Natural killer cell (primary cell): ENCODE measurements around the gene CAVIN3. TPM values are rescaled to one million over a fixed set of nuclear protein-coding genes. Genes with fewer than 3 reads are reported as not detected.

Experiments used
- ATAC-seq, 3 donors: fragments of 150-1000 bp in 2 of 3; fragments of 200-7000 bp in 1 of 3; cut with Tn5 transposase; 1 replicate in 1 of 3; 2 replicates in 2 of 3; pipeline ENCODE4 v1.10.0; 2021; ENCODE audit warnings: mild to moderate bottlenecking in 2 of 3, moderate library complexity in 2 of 3
- DNase-seq, 2 donors: peaks; one replicate each; pipeline versions ENCODE4 v3.0.0 to v3.0.0-alpha.2; 2013 to 2021; ENCODE audit warnings: mixed read lengths in 1 of 2
- H3K27ac ChIP-seq: one replicate; pipeline ENCODE4 v1.5.1; 2013; ENCODE audit warnings: mild to moderate bottlenecking, low read length
- H3K27me3 ChIP-seq: one replicate; pipeline ENCODE4 v1.6.1; 2013; ENCODE audit warnings: low read length; ENCODE audit not compliant: control insufficient read depth, insufficient read depth
- H3K36me3 ChIP-seq: one replicate; pipeline ENCODE4 v1.6.1; 2013; ENCODE audit warnings: low read length; ENCODE audit not compliant: control insufficient read depth, insufficient read depth
- H3K4me1 ChIP-seq: one replicate; pipeline ENCODE4 v1.6.1; 2013; ENCODE audit warnings: low read length; ENCODE audit not compliant: control insufficient read depth, insufficient read depth
- H3K4me3 ChIP-seq: one replicate; pipeline ENCODE4 v1.5.1; 2013; ENCODE audit warnings: low read length
- H3K9me3 ChIP-seq: one replicate; pipeline ENCODE4 v1.6.1; 2013; ENCODE audit warnings: low read length; ENCODE audit not compliant: control insufficient read depth, insufficient read depth
- H3K27ac Mint-ChIP-seq, 2 donors: one replicate each; pipeline ENCODE4 v1.8.0; 2022; ENCODE audit warnings: mild to moderate bottlenecking in 2 of 2, mixed read lengths in 2 of 2, moderate library complexity in 1 of 2
- H3K27me3 Mint-ChIP-seq, 2 donors: one replicate each; pipeline ENCODE4 v1.8.0; 2022; ENCODE audit warnings: low read depth in 2 of 2, mixed read lengths in 2 of 2
- H3K36me3 Mint-ChIP-seq: one replicate; pipeline ENCODE4 v1.8.0; 2022; ENCODE audit warnings: mixed read lengths
- H3K4me1 Mint-ChIP-seq, 2 donors: one replicate each; pipeline ENCODE4 v1.8.0; 2022; ENCODE audit warnings: mixed read lengths in 2 of 2
- H3K4me3 Mint-ChIP-seq: one replicate; pipeline ENCODE4 v1.8.0; 2022; ENCODE audit warnings: mild to moderate bottlenecking, moderate library complexity, mixed read lengths
- H3K9me3 Mint-ChIP-seq, 2 donors: one replicate each; pipeline ENCODE4 v1.8.0; 2022; ENCODE audit warnings: mixed read lengths in 2 of 2
- CTCF ChIP-seq: fragments of 200-600 bp; IDR thresholded peaks from one replicate; pipeline ENCODE4 v1.8.0; 2022; ENCODE audit warnings: antibody characterized with exemption
- WGBS: methylation state at CpG from one replicate; pipeline ENCODE4 v1.1.7; 2013; ENCODE audit warnings: missing lambda C conversion rate; ENCODE audit not compliant: insufficient coverage; 5-methylcytosine and 5-hydroxymethylcytosine counted together
- intact Hi-C: fragments of 100-400 bp; cut with micrococcal nuclease; formaldehyde crosslinking; loops from one replicate; pipeline ENCODE4 v1.14.2; 2022
- total RNA-seq, 4 donors: library from RNA; stranded (reverse); fragments of 120-200 nt in 1 of 4; gene quantifications; one replicate each; pipeline versions ENCODE4 v1.2.3 to v1.2.4, GENCODE V29; 2013 to 2022

The CAVIN3 gene
- total RNA-seq, 3 donors from 2014 or later (not counting 1 experiment from before 2014, with no cell fraction given): not detected

- Histone ChIP-seq H3K27me3 (no peaks in the 10 kb centered on the region), H3K36me3 (no peaks in the 10 kb centered on the region), H3K4me3 (no peak overlapping the region), H3K27ac (no peak overlapping the region), H3K9me3 (no peaks in the 10 kb centered on the region), H3K4me1 (no peaks in the 10 kb centered on the region)
- WGBS: 83% methylated on average over 1 of the region's 3 CpGs
- DNase-seq (no peak), ATAC-seq (no peak)
- no peaks in the 10 kb centered on the region for H3K4me1 Mint-ChIP-seq
- no peak overlapping the region for H3K27ac Mint-ChIP-seq
- H3K27me3 Mint-ChIP-seq: peaks cover 13 to 43% of the 10 kb centered on the region in 2 donors
- no peak for TF ChIP-seq CTCF
- H3K4me3 Mint-ChIP-seq: no peak overlapping the region
- no peaks in the 10 kb centered on the region for H3K36me3 Mint-ChIP-seq
- H3K9me3 Mint-ChIP-seq: no peaks in the 10 kb centered on the region
- intact Hi-C loops: no loop called here
These were observed 16.0 kb upstream of the CAVIN3 start for GRCh38 chr11:6336293-6336692.

GRCh38 chr11:6334806-6335205, 14.5 kb upstream of the CAVIN3 start:
- no peak overlapping the region for H3K27ac ChIP-seq
- H3K4me1 Mint-ChIP-seq: no peaks in the 10 kb centered on the region
- H3K27me3 ChIP-seq: no peaks in the 10 kb centered on the region
- H3K27ac Mint-ChIP-seq: no peak overlapping the region
- DNase-seq (no peak), ATAC-seq (no peak)
- no peak overlapping the region for H3K4me3 Mint-ChIP-seq
- H3K4me1 ChIP-seq: no peaks in the 10 kb centered on the region
- no peaks in the 10 kb centered on the region for H3K9me3 ChIP-seq
- TF ChIP-seq CTCF: no peak
- H3K4me3 ChIP-seq: no peak overlapping the region
- H3K36me3 ChIP-seq: no peaks in the 10 kb centered on the region
- intact Hi-C loops: no loop called here
- WGBS: 80% methylated on average over 5 of the region's 6 CpGs
- no peaks in the 10 kb centered on the region for H3K36me3 Mint-ChIP-seq
- peaks cover 14 to 44% of the 10 kb centered on the region in 2 donors for H3K27me3 Mint-ChIP-seq
- no peaks in the 10 kb centered on the region for H3K9me3 Mint-ChIP-seq

- no peaks in the 10 kb centered on the region for H3K4me1 ChIP-seq
- no CpG with 5 or more reads among the region's 2 CpGs for WGBS
- no peak overlapping the region for H3K4me3 Mint-ChIP-seq
- H3K36me3 ChIP-seq: no peaks in the 10 kb centered on the region
- H3K36me3 Mint-ChIP-seq: no peaks in the 10 kb centered on the region
- peaks cover 2% of the 10 kb centered on the region for H3K27me3 ChIP-seq
- TF ChIP-seq CTCF: no peak
- H3K9me3 Mint-ChIP-seq: no peaks in the 10 kb centered on the region
- H3K9me3 ChIP-seq: no peaks in the 10 kb centered on the region
- no peak overlapping the region for H3K4me3 ChIP-seq
- peaks cover 16 to 49% of the 10 kb centered on the region in 2 donors for H3K27me3 Mint-ChIP-seq
- H3K4me1 Mint-ChIP-seq: no peaks in the 10 kb centered on the region
- no peak for ATAC-seq
- H3K27ac Mint-ChIP-seq: no peak overlapping the region
- no peak for DNase-seq
- no peak overlapping the region for H3K27ac ChIP-seq
- intact Hi-C loops: no loop called here
These were observed 12.8 kb upstream of the CAVIN3 start for GRCh38 chr11:6333095-6333494.

GRCh38 chr11:6332066-6332465, 11.8 kb upstream of the CAVIN3 start:
- intact Hi-C loops: no loop called here

More at GRCh38 chr11:6332066-6332465, 11.8 kb upstream of the CAVIN3 start:
- ATAC-seq (no peak), DNase-seq (no peak)
- H3K4me3 Mint-ChIP-seq: no peak overlapping the region
- H3K9me3 Mint-ChIP-seq: no peaks in the 10 kb centered on the region
- no peak overlapping the region for H3K4me3 ChIP-seq
- peaks cover 2% of the 10 kb centered on the region for H3K27me3 ChIP-seq
- H3K4me1 ChIP-seq: no peaks in the 10 kb centered on the region
- no peaks in the 10 kb centered on the region for H3K36me3 ChIP-seq
- no peak overlapping the region for H3K27ac ChIP-seq
- no peak overlapping the region for H3K27ac Mint-ChIP-seq
- 84% methylated on average over 5 of the region's 5 CpGs for WGBS
- no peak for TF ChIP-seq CTCF
- no peaks in the 10 kb centered on the region for H3K9me3 ChIP-seq
- H3K36me3 Mint-ChIP-seq: no peaks in the 10 kb centered on the region
- H3K4me1 Mint-ChIP-seq: no peaks in the 10 kb centered on the region
- peaks cover 20 to 59% of the 10 kb centered on the region in 2 donors for H3K27me3 Mint-ChIP-seq
